Ascending aorta (tissue), 2 donors: ENCODE results near the gene USP48. TPM values are rescaled to one million over a fixed set of nuclear protein-coding genes. Genes with fewer than 3 reads are reported as not detected.

Experiments
- DNase-seq, 2 donors: peaks; one replicate each; pipeline ENCODE4 v3.0.0-alpha.2; 2019; ENCODE audit warnings: low spot score in 2 of 2
- H3K27ac ChIP-seq, 2 donors: fragments of 200-600 bp; sonication (generic); one replicate each; pipeline ENCODE4 v1.5.1; 2016 to 2017; ENCODE audit warnings: mild to moderate bottlenecking in 1 of 2
- H3K27me3 ChIP-seq: fragments of 200-600 bp; sonication (generic); one replicate; pipeline ENCODE4 v1.5.1; 2017
- H3K36me3 ChIP-seq, 2 donors: fragments of 200-600 bp; sonication (generic); one replicate each; pipeline ENCODE4 v1.5.1; 2016
- H3K4me1 ChIP-seq, 2 donors: fragments of 200-600 bp; sonication (generic); one replicate each; pipeline ENCODE4 v1.5.1; 2016 to 2017; ENCODE audit warnings: mild to moderate bottlenecking in 1 of 2
- H3K4me3 ChIP-seq, 2 donors: fragments of 200-600 bp; sonication (generic); one replicate each; pipeline ENCODE4 v1.5.1; 2016 to 2017; ENCODE audit warnings: mild to moderate bottlenecking in 1 of 2
- H3K9me3 ChIP-seq, 2 donors: fragments of 200-600 bp; sonication (generic); one replicate each; pipeline ENCODE4 v1.5.1; 2016
- intact Hi-C: fragments of 100-400 bp; cut with DNase I; formaldehyde crosslinking; loops from one replicate; pipeline ENCODE4 v1.15.1; 2023
- total RNA-seq: library from RNA; depleted of rRNA; stranded (reverse); fragments of >200 nt; gene quantifications from one replicate; pipeline ENCODE4 v1.1.0, GENCODE V29; 2016
- TF ChIP-seq, protein P1 (sequence below), 3 experiments: fragments of 200-600 bp in 2 of 3; fragments of 450-650 bp in 1 of 3; sonication (generic) in 2 of 3; IDR thresholded peaks; one replicate each; pipeline ENCODE4 v1.5.1; 2016 to 2019; ENCODE audit warnings: antibody characterized with exemption in 3 of 3, mild to moderate bottlenecking in 1 of 3, moderate library complexity in 1 of 3

The USP48 gene
- total RNA-seq, 1 donor from 2014 or later = 41.3 TPM

DNA sequence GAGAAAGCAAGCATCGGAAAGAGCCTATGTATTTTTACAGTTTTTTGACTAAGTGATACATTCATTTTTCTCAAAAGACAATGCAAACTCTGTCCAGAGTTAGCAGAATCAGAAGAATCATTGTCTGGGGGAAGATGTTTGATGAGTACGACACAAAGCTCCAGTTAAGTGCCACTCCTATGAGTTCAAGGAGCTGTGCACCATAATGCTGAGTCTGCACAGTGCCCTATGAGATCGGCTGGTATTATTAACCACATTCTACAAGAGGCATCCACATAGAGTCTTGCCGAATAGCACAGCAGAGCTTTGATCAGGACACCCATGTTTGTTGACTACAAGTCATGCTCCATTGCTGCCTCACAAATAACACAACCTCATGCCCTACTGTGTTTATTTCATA lies 58.9 kb downstream of the USP48 start:
- no peak overlapping the region for H3K27ac ChIP-seq
- DNase-seq = no peak
- TF ChIP-seq, protein P1, sequence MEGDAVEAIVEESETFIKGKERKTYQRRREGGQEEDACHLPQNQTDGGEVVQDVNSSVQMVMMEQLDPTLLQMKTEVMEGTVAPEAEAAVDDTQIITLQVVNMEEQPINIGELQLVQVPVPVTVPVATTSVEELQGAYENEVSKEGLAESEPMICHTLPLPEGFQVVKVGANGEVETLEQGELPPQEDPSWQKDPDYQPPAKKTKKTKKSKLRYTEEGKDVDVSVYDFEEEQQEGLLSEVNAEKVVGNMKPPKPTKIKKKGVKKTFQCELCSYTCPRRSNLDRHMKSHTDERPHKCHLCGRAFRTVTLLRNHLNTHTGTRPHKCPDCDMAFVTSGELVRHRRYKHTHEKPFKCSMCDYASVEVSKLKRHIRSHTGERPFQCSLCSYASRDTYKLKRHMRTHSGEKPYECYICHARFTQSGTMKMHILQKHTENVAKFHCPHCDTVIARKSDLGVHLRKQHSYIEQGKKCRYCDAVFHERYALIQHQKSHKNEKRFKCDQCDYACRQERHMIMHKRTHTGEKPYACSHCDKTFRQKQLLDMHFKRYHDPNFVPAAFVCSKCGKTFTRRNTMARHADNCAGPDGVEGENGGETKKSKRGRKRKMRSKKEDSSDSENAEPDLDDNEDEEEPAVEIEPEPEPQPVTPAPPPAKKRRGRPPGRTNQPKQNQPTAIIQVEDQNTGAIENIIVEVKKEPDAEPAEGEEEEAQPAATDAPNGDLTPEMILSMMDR (IDR thresholded peaks at IDR 0.05) = no peak
- H3K27me3 ChIP-seq = no peaks in the 10 kb centered on the region
- H3K36me3 ChIP-seq = peaks cover 29 to 63% of the 10 kb centered on the region in 2 donors
- no peak overlapping the region for H3K4me3 ChIP-seq
- intact Hi-C loops = no loop called here
- H3K4me1 ChIP-seq = no peaks in the 10 kb centered on the region
- H3K9me3 ChIP-seq = no peaks in the 10 kb centered on the region

DNA sequence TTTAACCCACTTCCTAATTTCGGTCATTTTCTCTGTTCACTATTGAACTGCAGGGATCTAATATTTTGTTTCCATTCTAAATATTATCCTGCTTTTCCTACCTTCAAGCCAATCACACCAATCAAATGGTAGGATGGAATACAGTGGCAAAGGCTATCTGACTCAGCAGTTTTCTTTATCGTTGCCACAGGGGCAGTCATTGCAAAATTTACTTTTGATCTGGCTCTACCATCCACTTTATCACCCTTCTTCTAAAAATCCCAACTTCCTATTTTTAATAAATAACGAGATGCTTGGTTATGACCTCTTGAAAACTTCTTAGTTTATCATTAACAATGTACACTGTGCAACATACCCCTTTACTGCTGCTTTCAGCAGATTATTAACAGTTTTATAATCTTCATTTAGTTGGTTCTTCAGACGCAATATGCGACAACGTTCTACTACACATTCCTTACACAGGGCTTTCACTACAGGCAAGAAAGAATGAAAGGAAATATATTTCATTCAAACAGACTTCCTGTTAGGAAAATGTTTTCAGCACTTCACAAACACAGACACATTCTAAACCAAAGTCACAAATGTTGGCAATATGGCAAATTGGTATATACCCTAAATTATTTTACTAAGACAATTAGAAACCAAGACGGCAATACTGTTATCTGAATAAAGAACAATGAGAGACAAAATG lies 61.5 kb downstream of the USP48 start:
- Histone ChIP-seq H3K36me3 (peaks cover 42 to 70% of the 10 kb centered on the region in 2 donors), H3K4me1 (no peaks in the 10 kb centered on the region), H3K27ac (no peak overlapping the region), H3K4me3 (no peak overlapping the region), H3K9me3 (no peaks in the 10 kb centered on the region), H3K27me3 (no peaks in the 10 kb centered on the region)
- intact Hi-C loops = no loop called here
- TF ChIP-seq, protein P1 (IDR thresholded peaks at IDR 0.05) = no peak
- DNase-seq = no peak

DNA sequence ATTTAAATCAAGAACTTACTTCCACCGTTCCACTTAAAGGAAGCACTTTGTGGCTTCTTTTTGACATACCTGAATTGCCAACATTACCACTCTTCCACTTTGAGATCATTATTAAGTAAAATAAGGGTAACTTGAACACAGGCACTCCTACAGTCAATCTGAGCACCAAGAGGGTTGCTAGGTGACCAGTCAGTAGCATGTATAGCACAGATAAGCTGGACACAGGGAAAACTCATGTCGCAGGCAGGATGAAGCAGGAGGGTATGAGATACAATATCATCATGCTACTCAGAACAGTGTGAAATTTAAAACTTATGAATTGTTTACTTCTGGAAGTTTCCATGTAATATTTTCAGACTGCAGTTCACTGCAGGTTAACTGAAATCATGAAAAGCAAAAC lies 66.8 kb downstream of the USP48 start:
- Histone ChIP-seq H3K27me3 (no peaks in the 10 kb centered on the region), H3K36me3 (peaks cover 60 to 87% of the 10 kb centered on the region in 2 donors), H3K27ac (no peak overlapping the region), H3K4me3 (no peak overlapping the region), H3K9me3 (no peaks in the 10 kb centered on the region), H3K4me1 (no peaks in the 10 kb centered on the region)
- TF ChIP-seq, protein P1 (IDR thresholded peaks at IDR 0.05) = no peak
- DNase-seq = no peak
- intact Hi-C loops = no loop called here

DNA sequence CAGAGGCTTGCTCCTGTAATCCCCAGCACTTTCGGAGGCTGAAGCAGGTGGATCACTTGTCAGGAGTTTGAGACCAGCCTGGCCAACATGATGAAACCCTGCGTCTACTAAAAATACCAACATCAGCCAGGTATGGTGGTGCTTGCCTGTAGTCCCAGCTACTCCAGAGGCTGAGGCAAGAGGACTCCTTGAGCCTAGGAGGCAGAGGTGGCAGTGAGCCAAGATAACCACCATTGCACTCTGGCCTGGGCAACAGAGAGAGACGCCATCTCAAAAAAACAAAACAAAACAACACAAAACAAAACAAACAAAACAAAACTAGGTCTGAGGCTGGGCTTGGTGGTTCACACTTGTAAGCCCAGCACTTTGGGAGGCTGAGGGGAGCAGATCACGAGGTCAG lies 75.1 kb downstream of the USP48 start:
- H3K36me3 ChIP-seq = peaks cover 24 to 55% of the 10 kb centered on the region in 2 donors
- H3K4me1 ChIP-seq = no peaks in the 10 kb centered on the region
- TF ChIP-seq, protein P1 (IDR thresholded peaks at IDR 0.05) = no peak
- no peak overlapping the region for H3K27ac ChIP-seq
- no peaks in the 10 kb centered on the region for H3K9me3 ChIP-seq
- DNase-seq = no peak
- intact Hi-C loops = no loop called here
- H3K4me3 ChIP-seq = no peak overlapping the region
- H3K27me3 ChIP-seq = no peaks in the 10 kb centered on the region

DNA sequence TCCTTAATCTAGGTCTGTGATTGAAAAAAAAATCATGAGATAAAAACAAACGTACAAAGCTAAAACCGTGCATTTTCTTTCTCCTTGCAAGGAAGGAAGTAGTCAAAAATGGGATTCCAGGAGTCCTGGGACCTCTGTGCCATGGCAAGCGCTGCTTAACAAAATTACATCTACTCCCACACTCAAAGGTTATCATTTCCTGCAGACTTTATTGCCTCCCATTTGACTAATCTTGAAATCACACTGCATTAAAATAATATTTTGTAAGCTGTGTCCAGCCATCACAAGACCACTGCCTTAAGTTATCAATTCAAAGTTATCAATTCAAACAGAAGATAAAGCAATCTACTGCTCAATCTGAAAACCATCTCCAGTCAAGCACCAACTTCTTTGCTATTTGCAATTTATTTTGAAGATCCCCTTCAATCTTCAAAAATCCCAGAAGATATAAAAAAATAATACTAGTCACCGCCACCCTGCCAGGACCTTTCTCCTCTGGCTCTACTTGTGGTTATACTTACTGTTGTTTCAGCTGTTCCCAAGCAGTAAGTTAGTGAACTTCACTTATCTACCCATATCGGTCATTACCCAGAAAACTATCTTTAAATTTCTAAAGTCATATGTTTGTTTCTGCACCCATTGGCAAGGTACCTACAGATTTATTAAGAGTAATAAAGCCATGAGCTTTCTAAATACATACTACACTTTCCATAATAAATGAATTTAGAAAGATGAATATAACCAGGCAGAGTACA lies 75.7 kb downstream of the USP48 start:
- H3K36me3 ChIP-seq = peaks cover 28 to 57% of the 10 kb centered on the region in 2 donors
- intact Hi-C loops = no loop called here
- H3K27me3 ChIP-seq = no peaks in the 10 kb centered on the region
- no peak overlapping the region for H3K27ac ChIP-seq
- no peaks in the 10 kb centered on the region for H3K4me1 ChIP-seq
- H3K9me3 ChIP-seq = no peaks in the 10 kb centered on the region
- DNase-seq = no peak
- TF ChIP-seq, protein P1 (IDR thresholded peaks at IDR 0.05) = no peak
- H3K4me3 ChIP-seq = no peak overlapping the region
